ENCODE measurements around the gene EXOSC7.

GRCh38 chr3:45037720-45038455 lies 61.8 kb downstream of the EXOSC7 start:
- peak; percentile 99 for TF ChIP-seq CTCF (IDR thresholded peaks at IDR 0.05; ENCODE audit: poor library complexity, severe bottlenecking)
- TF ChIP-seq TAF1 (IDR thresholded peaks at IDR 0.05; ENCODE audit: low read depth) = no peak
- TF ChIP-seq EZH2 (IDR thresholded peaks at IDR 0.05; ENCODE audit: borderline replicate concordance, insufficient read depth, low read length, poor library complexity, severe bottlenecking) = no peak
- no peak for TF ChIP-seq POLR2AphosphoS5 (IDR thresholded peaks at IDR 0.05)
- no peak for TF ChIP-seq EP300 (conservative IDR thresholded peaks at IDR 0.05; ENCODE audit: poor library complexity, severe bottlenecking)
